AG04450 (cell line): ENCODE measurements around the gene PHLDA2. TPM values are rescaled to one million over a fixed set of nuclear protein-coding genes. Genes with fewer than 3 reads are reported as not detected.

Source experiments
- CTCF ChIA-PET: fragments of 300-600, 350-600 bp; formaldehyde crosslinking; extraction: SDS; loops from one replicate; lab custom pipeline; 2022; ENCODE audit warnings: antibody characterized with exemption, inconsistent platforms; lab: Charles Lee
- POLR2A ChIA-PET: fragments of 350-600 bp; formaldehyde crosslinking; extraction: SDS; loops from one replicate; lab custom pipeline; 2021; ENCODE audit warnings: antibody characterized with exemption, inconsistent platforms; lab: Yijun Ruan, JAX
- DNase-seq: peaks from one replicate; pipeline ENCODE4 v3.0.0-alpha.2; 2011; ENCODE audit warnings: low read depth, low spot score
- H3K27ac ChIP-seq: one replicate; pipeline ENCODE4 v1.5.1; 2012; ENCODE audit warnings: low read depth, low read length, control low read depth
- H3K27me3 ChIP-seq: one replicate; pipeline ENCODE4 v1.6.0; 2012; ENCODE audit warnings: low read length; ENCODE audit not compliant: control insufficient read depth, insufficient read depth
- H3K4me3 ChIP-seq: 2 replicates; pipeline ENCODE4 v1.5.1; 2011; ENCODE audit warnings: mild to moderate bottlenecking, low read depth, low read length, control low read depth
- H3K9me3 ChIP-seq: 2 replicates; pipeline ENCODE4 v1.5.1; 2012; ENCODE audit warnings: low read length; ENCODE audit not compliant: control insufficient read depth, insufficient read depth
- CTCF ChIP-seq: IDR thresholded peaks from 2 replicates; pipeline ENCODE4 v1.5.1; 2011; ENCODE audit warnings: low read depth, low read length, control low read depth, inconsistent platforms
- polyA plus RNA-seq: library from polyadenylated mRNA; depleted of rRNA; stranded (reverse); fragments of >200 nt; gene quantifications from 2 replicates; pipeline ENCODE4 v1.2.3, GENCODE V29; 2011

Gene PHLDA2
- polyA plus RNA-seq, 1 experiment = 9.6 TPM

- POLR2A ChIA-PET = interaction anchor here (0.6 to 2.8 kb wide), 24 partner anchors 10 to 529 kb away, joined by 3 to 32 read pairs (median 4); partner anchors contain the start of genes CARS1, CDKN1C, NAP1L4 and TSSC4
- H3K27me3 ChIP-seq = no peaks in the 10 kb centered on the region
- H3K27ac ChIP-seq = peak overlapping the region; percentile 92
- no peaks in the 10 kb centered on the region; the same call in 1 of the 2 replicates for H3K9me3 ChIP-seq
- CTCF ChIA-PET = interaction anchor here (0.6 to 2.3 kb wide), 14 partner anchors 11 to 982 kb away, joined by 3 to 15 read pairs (median 4); no protein-coding TSS in a partner anchor
- no peak for TF ChIP-seq CTCF
- peak overlapping the region; percentile 77 for H3K4me3 ChIP-seq
- no peak for DNase-seq
Measured at GRCh38 chr11:2929531-2929949, 320 bp upstream of the PHLDA2 start.

DNA sequence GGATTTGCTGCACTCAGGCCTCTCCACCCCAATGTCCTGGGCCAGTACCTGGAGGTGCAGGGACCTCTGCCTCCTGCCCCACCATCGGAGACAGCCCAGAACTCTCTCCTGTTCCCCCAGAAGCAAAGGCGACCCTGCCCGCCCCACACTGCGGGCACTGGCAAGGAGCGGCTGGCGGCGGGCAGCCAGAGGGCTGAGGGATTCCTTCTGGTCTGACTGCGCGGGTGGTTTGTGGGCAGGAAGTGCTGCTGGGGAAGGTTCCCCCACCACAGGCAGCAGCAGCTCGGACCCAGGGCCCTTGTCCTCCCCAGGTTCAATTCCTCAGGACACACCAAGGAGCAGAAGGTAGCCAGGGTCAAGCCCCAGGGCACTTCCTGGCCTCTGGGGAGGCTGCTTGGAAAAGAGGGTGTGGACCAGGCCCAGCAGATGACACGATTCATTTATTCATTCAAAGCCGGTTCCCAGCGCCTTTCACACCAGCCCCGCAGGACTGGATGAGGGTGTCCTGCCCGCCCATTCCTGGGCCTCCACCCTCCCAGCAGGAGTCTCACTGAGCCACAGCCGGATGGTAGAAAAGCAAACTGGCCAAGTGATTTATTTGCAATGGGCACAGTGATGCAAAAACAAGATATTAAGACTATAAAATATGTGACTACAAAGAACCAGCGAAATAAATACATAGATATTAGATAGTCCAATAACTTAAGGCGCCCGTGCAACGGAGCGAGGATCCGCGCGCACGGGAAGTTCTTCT, 1.2 kb downstream of the PHLDA2 start:
- Histone ChIP-seq H3K27me3 (no peaks in the 10 kb centered on the region), H3K9me3 (no peaks in the 10 kb centered on the region; the same call in 1 of the 2 replicates), H3K27ac (peak overlapping the region; percentile 21), H3K4me3 (peak overlapping the region; percentile 77)
- CTCF ChIA-PET = interaction anchor here (2.3 kb wide), 1 partner anchor 395 kb away, joined by 11 read pairs; no protein-coding TSS in a partner anchor
- no peak for TF ChIP-seq CTCF
- DNase-seq = no peak
- POLR2A ChIA-PET = interaction anchor here (0.8 to 2.8 kb wide), 11 partner anchors 9 to 395 kb away, joined by 3 to 32 read pairs (median 9); partner anchors contain the start of gene CARS1

DNA sequence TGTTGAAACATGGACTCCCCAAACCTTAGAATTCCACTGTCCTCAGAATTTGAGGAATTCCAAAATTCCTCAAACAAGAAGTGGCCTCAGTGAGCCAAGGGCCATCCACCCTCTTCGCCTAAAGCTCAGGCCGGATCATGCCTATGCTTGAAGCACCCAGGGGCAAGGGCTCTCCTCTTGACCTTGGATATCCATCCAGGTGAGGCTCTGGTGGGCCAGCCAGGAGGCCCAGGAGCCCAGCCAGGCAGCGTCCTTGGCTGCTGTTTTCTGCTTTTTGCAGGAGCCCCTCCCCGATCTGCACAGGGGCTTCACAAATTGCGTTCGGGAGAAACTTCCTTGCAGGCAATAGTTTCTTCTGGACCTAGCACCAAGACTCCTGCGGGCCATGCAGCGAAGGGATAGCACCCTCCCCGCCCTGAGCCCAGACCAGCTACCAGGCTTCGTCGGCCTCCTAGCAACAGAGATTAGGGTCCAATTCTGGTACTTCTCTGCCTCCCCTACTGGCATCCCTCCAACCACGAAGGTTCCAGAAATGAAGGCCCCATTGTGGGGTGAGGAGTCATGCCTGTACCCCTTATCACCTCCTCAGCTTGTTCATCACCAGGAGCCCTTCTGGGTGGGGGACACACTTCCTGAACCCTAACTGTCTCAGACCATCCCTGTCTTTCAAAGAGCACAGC, 2.0 kb downstream of the PHLDA2 start:
- peak overlapping the region; percentile 77 for H3K4me3 ChIP-seq
- CTCF ChIA-PET = no interaction called here
- no peak for TF ChIP-seq CTCF
- DNase-seq = no peak
- H3K27me3 ChIP-seq = no peaks in the 10 kb centered on the region
- no peak overlapping the region for H3K27ac ChIP-seq
- POLR2A ChIA-PET = interaction anchor here (1.4 to 2.8 kb wide), 2 partner anchors 8 to 35 kb away, joined by 4 to 21 read pairs; no protein-coding TSS in a partner anchor
- H3K9me3 ChIP-seq = no peaks in the 10 kb centered on the region; the same call in 1 of the 2 replicates

DNA sequence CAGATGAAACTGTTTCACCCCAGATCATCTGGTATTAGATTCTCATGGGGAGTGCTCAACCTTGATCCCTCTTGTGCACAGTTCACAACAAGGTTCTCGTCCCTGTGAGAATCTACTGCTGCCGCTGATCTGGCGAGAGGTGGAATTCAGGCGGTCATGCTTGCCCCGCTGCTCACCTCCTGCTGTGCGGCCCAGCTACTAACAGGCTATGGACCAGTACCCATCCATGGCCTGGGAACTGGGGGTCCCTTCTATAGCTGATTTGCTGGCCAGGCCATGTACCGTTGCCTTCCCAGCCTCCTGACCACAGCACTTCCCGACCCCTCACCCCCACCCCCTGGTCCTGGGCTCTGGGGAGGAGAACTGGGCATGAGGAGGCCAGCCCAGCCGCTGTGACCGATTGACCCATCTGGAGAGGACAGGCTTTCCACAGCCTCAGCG, 2.6 kb downstream of the PHLDA2 start:
- Histone ChIP-seq H3K4me3 (no peak overlapping the region), H3K9me3 (no peaks in the 10 kb centered on the region; the same call in 1 of the 2 replicates), H3K27me3 (no peaks in the 10 kb centered on the region), H3K27ac (no peak overlapping the region)
- no peak for TF ChIP-seq CTCF
- POLR2A ChIA-PET = interaction anchor here (1.4 kb wide), 1 partner anchor 35 kb away, joined by 4 read pairs; no protein-coding TSS in a partner anchor
- CTCF ChIA-PET = interaction anchor here (2.0 kb wide), 1 partner anchor 395 kb away, joined by 5 read pairs; no protein-coding TSS in a partner anchor
- DNase-seq = no peak
